ENCODE data around the gene AFF4. TPM values are rescaled to one million over a fixed set of nuclear protein-coding genes. Genes with fewer than 3 reads are reported as not detected.
"Not testable (repeated sequence)": the region's sequence is repeated elsewhere in the genome, so short reads cannot be mapped to it uniquely, and the experiment has no call there.

The AFF4 gene
- total and polyA plus RNA-seq, 2 of the 4 experiments (the other 2 are of a cell fraction), result 27.3 to 57.2 TPM

- H2BK5ac ChIP-seq (ENCODE audit: low read depth, low read length, poor library complexity, severe bottlenecking); ATAC-seq (ENCODE audit: low read depth); POLR2A ChIA-PET (ENCODE audit: unreplicated experiment); H2AFZ ChIP-seq (replicated peaks; ENCODE audit: low read length, poor library complexity); DNase-seq; H4K20me1 ChIP-seq (ENCODE audit: insufficient read depth, low read length); H3K23ac ChIP-seq (ENCODE audit: low read depth, low read length); H3K27ac ChIP-seq (ENCODE audit: insufficient read depth, low read length); H2BK20ac ChIP-seq (ENCODE audit: low read depth, low read length); H4K8ac ChIP-seq (ENCODE audit: low read depth in 2 of 2, low read length in 2 of 2); H3K9me1 ChIP-seq (ENCODE audit: insufficient read depth, low read length); H4K91ac ChIP-seq (ENCODE audit: insufficient read depth, low read depth, low read length); H3K36me3 ChIP-seq (ENCODE audit: control insufficient read depth, insufficient read depth, low read length); H2AK9ac ChIP-seq (replicated peaks; ENCODE audit: low read depth, low read length, poor library complexity); H3K14ac ChIP-seq (replicated peaks; ENCODE audit: low read depth, low read length); intact Hi-C loops (cut with micrococcal nuclease); H3K4me1 ChIP-seq (ENCODE audit: control insufficient read depth, insufficient read depth, low read length); H3K4me2 ChIP-seq (ENCODE audit: low read depth, low read length); H3K27me3 ChIP-seq (ENCODE audit: control insufficient read depth, insufficient read depth, low read length); CTCF ChIA-PET; H2AK5ac ChIP-seq (ENCODE audit: low read depth, low read length); BruUV-seq (replicated peaks); H3K4me3 ChIP-seq (ENCODE audit: insufficient read depth, low read depth, low read length); H4K5ac ChIP-seq (ENCODE audit: low read depth, low read length); in situ Hi-C loops (cut with MboI; ENCODE audit: low sequenced_read_pairs); H3K4ac ChIP-seq (ENCODE audit: low read depth, low read length); H3K18ac ChIP-seq (ENCODE audit: low read depth, low read length); H3K9me3 ChIP-seq (ENCODE audit: control insufficient read depth, insufficient read depth, low read length); H2BK15ac ChIP-seq (ENCODE audit: low read depth, low read length); H2BK120ac ChIP-seq (ENCODE audit: low read depth, low read length); dilution Hi-C loops (cut with HindIII; ENCODE audit: low sequenced_read_pairs, unreplicated experiment); H3K56ac ChIP-seq (ENCODE audit: extremely low read depth, insufficient read depth, low read length); H3K9ac ChIP-seq (ENCODE audit: low read depth, low read length); H3K79me1 ChIP-seq (ENCODE audit: low read depth in 1 of 2, low read length in 2 of 2): not testable (repeated sequence)
- WGBS, 2 experiments (ENCODE audit: extremely low coverage in 2 of 2, insufficient read length in 1 of 2), result no CpG with 5 or more reads among the region's 30 CpGs
Observed at GRCh38 chr5:132982971-132983370, 19.5 kb upstream of the AFF4 start.
